ENCODE data around the gene ABHD12.
"Not testable (repeated sequence)": the region's sequence is repeated elsewhere in the genome, so short reads cannot be mapped to it uniquely, and the experiment has no call there.

ABHD12 gene

DNA sequence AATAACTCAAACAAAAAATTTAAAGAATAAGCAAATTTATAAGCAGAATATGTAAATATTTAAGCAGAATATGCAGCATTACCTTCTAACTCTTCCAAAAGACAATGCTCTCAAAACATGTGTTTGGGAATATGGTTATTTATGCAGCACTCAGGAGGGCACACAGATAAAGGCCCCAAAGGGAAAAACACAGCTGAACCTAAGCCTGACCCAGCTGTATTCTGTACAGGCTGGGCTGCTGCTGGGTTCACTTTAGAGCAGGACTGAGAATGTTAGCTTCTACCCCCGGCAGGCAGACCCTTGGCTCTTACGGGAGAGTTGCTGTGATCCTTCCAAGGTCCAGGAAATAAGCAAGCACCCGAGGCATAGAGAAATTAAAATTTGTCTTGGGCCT is 37.3 kb downstream of the ABHD12 start:
- DNase-seq = no peak

DNA sequence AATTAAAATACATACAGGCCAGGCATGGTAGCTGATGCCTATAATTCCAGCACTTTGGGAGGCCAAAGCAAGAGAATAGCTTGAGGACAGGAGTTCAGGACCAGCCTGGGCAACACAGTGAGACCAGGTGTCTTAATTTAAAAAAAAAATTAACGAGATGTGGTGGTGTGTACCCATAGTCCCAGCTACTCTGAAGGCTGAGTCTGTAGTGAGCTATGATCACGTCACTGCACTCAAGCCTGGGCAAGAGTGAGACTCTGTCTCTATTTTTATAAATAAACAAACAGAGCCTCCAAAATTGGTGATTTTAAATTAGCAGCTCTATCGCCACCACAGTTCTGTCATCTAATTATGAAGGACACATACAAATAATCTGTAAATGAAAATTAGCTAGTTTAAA is 37.9 kb downstream of the ABHD12 start:
- no peak for DNase-seq

DNA sequence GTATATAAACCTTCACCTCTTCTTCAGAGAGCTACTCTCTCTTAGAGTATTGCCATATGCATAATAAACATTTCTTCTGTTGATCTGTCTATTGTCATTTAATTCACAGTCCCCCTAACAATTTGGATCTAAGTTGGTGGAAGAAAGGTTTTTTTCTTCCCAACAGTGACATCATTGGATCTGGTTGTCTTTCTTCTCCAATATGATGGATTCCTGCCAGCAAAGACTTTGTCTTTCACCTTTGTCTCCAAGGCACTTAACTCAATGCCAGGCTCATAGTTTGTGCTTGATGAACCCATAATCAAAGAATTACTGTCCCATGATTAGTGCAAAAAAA is 39.6 kb downstream of the ABHD12 start:
- no peak for DNase-seq

DNA sequence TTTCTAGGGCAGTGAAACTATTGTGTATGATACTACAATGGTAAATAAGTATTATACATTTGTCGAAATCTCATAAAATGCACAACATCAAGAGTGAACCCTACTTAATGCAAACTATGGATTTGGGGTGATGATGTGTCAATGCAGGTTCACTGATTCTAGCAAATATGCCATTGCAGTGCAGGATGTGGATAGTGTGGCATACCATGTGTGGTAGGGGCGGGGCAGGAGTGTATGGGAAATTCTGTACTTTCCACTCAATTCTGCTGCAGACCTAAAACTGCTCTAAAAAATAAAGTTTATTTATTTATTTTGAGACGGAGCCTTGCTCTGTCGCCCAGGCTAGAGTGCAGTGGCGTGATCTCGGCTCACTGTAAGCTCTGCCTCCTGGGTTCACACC is 44.3 kb downstream of the ABHD12 start:
- no peak for DNase-seq

DNA sequence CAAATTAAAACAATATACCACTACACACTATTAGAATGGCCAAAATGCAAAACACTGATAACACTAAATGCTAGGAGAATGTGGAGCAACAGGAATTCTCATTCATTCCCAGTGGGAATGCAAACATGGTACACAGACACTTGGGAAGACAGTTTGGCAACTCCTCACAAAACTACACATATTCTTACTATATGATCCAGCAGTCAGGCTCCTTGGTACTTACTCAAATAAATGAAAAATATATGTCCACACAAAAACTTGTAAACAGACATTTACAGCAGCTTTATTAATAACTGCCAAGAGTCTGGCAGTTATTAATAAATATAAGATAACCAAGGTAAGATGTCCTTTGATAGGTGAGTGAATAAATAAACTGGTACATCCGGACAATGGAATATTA is 44.9 kb downstream of the ABHD12 start:
- DNase-seq = no peak

DNA sequence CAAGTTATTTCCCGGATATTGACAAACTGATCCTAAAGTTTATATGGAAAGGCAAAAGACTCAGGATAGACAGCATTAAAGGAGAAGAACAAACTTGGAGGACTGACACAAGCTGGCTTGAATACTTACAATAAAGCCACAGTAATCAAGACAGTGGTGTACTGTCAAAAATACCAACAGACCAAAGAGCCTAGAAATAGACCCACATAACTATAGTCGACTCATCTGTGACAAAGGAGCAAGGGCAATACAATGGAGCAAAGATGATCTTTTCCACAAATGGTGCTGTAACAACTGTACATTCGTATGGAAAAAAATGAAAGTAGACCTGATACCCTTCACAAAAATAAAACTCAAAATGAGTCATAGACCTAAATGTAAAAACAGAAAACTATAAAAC is 46.0 kb downstream of the ABHD12 start:
- no peak for DNase-seq

DNA sequence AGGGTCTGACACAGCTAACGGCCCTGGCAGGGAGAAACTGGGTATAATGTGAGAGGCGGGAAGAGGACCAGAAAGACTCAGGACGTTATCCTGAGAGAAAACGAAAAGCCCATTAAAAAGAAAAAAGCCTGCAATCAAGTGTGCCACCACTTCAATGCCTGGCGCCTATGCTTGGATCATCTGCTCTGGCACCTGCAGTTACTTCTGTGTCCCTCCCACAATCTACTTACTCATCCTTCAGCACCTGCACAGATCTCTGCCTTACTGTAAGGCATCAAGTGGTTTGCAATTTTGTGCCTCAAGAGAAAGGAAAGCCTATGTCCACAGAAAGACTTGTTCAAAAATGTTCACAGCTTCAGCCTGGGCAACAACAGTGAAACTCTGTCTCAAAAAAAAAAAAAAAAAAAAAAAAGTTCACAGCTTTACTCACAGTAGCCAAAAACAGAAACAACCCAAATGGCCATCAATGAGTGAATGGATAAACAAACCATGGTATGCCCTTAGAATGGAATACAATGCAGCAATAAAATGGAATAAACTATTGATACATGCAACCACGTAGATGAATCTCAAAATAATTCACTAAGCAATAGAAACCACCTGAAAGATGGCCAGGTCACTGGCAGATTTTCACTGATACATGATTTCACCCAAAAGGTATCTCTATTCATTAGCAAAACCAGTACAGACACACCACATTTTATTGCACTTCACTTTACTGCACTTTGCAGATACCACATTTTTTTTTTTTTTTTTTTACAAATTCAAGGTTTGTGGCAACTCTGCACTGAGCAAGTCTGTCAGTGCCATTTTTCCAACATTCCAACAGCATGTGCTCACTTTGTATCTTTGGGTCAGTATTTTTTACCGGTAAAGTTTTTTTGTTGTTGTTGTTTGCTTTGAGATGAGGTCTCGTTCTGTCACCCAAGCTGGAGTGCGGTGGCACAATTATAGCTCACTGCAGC is 48.6 kb downstream of the ABHD12 start:
- DNase-seq = peak; percentile 92

DNA sequence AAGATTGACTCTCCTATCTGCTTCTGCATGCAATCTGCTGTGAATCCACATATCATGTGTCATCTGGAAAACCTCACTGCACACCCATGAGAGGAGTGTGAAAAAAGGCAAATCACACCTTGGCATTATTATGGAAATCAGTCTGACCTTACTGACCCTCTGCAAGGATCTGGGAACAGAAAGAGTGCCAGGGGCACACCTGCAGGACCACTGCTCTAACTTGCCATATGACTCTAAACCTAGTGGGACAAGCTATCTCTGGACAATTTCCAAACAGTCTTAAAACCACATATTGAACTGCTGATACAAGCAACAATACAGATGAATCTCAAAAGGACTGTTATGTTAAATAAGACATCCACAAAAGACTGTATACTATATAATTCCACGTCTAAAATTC is 50.3 kb downstream of the ABHD12 start:
- peak; percentile 68 for DNase-seq

DNA sequence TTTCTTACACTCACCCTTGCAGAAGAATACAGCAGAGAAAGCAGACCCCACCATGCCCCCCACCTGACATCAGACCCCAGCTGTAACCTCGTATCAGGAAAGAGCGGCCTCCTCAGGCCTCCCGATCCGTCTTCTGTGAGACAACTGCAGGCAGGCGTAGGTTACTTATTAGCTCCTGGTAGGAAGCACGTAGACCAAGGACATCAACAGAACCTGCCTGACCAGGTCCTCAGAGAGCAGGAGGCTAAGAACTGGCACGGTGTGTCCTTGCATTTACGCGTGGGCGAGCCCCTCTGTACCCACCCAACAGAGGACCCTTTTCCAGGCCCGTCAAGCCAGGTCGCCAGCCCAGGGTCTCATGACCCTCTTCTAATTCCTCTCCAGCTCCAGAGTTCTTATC is 51.0 kb downstream of the ABHD12 start:
- no peak for DNase-seq

DNA sequence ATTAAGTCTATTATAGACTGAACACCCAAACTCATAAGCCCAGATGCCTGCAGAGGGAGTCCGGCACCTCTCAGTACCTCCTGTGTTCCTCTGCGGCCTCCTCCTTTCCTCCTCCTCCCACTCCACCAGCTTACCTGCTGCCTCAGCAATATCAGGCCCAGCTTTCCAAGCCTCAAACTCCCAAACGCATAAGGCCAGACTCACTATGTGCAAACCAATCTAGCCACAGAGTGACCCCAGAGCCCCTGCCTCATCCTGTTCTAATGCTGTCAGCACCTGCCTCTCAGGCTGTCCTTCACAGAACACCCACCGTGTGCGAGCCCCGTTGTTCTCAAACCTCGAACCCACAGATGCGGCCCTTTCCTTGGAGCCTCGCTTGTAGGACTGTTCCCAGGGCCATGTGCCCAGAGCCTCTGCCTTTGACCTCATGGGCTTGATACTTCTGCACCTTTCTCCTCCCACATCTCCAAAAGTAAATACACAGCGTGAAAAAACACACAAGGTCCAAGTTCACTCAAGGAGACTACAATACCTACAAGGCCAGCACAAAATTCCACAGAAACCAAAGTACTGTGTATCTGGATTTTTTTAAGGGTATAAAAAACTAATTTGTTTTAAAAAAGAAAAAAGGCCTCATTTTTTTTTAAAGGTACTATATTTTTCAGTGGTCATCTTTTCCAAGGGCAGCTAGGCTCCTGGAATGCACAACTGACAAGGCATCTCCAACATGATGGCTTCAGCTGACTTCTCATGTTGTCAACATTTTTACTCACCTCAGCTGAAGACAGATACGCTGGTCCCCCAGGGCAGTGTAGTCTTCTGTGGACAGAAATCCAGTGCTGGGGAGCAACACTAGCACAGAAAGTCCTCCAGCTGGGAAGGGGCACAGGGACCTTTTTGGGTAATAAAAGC is 52.3 kb downstream of the ABHD12 start:
- peak; percentile 41 for DNase-seq

DNA sequence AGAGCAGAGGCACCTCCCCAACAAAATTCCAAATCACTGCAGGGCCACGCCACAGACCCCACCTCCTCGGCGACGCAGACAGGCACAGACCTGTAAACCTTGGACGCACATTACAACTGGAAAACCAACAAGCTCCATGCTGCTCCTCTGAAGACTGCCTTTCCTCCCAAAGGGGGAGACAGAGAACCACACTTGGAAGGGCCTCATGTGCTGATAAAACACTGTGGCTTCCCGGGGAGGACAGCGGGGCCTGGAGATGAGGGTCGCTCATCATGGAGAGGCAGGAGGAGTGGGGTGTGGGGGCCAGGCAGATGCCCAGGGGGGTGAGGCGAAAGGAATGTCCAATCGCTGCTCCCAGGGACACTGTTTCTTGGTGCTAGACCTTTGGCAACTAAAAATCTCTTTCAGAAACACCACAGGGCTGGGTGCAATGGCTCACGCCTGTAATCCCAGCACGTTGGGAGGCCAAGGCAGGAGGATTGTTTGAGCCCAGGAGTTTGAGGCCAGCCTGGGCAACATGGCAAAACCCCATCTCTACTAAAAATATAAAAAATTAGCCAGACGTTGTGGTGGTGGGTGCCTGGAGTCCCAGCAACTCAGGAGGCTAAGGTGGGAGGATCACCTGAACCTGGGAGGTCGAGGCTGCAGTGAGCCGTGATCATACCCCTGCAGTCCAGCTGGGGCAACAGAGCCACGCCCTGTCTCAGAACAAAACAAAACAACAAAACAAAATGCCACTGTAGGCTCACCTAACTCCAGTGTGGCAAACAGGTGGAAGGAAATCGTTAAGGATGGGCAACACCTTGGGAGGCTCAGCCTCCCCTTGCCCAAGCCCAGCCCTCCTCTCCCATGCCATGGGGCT is 53.8 kb downstream of the ABHD12 start:
- DNase-seq = no peak

DNA sequence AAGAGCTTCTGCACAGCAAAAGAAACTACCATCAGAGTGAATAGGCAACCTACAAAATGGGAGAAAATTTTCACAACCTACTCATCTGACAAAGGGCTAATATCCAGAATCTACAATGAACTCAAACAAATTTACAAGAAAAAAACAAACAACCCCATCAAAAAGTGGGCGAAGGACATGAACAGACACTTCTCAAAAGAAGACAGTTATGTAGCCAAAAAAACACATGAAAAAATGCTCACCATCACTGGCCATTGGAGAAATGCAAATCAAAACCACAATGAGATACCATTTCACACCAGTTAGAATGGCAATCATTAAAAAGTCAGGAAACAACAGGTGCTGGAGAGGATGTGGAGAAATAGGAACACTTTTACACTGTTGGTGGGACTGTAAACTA is 55.7 kb downstream of the ABHD12 start:
- DNase-seq = not testable (repeated sequence)

DNA sequence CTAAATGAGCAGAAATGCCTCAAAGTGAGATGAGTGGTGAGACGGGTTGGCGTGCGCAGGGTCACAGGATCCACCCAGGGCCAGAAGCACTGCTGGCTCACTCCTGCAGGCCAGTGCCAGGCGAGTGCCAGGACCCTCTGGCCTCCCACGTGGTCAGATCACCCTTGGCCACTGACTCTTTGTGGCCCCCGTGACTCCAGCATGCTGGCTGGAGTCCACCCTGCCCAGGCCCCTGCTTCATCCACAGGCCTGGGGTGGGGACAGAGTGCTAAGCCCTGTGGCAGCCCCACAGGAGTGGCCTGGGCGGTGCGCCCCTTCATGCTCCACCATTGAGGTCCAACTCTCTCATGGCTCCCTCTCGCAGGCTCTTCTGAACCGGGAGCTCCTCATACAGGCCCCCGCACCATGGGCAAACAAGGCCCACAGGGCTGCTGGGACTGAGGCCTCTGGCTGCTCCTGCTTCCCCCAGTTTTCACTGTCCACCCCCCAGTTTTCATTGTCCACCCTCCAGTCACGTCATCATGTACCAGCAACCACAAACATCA is 61.6 kb downstream of the ABHD12 start:
- no peak for DNase-seq

DNA sequence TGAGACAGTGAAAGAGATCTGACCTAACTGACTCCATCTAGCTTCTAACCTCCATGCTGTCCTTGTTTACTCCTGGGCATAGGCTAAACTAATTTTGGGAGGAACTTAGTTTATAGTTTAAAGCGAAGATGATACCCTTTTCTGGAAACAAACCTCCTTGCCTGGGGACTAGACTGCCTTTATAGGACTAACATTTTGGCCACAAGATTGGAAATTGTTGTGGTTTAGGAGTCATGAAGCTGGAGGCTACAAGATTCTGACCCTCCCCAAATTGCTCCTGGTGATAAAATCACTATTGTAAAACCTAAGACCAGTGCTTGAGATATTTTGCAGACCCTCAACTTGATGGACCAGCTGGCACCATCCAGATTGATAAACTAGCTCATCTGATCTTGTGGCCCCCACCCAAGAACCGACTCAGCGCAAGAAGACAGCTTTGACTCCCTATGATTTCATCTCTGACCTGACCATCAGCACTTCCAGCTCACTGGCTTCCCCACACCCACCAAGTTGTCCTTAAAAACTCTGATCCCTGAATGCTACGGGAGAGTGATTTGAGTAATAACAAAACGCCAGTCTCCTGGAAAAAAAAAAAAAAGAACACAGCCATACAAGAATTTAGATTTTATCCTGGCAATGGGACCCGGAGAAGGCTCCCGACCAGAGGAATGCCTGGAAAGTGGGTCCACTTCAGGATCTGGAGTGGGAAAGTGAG is 63.0 kb downstream of the ABHD12 start:
- DNase-seq = no peak

DNA sequence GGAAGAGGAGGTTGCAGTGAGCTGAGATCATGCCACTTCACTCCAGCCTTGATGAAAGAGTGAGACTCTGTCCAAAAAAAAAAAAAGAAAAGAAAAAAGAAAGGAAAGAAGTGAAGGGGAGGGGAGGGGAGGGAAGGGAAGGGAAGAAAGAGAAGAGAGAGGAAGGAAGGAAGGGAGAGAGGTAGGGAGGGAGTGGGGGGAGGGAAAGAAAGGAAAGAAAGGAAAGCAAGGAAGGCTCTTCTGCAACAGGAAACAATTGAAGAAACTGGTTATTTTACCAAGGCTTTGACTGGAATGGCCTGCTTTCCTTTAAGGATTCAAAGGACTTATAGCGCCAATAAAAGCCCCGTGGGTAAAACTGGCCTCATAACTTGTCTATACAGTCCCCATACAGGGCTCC is 64.6 kb downstream of the ABHD12 start:
- DNase-seq = no peak

DNA sequence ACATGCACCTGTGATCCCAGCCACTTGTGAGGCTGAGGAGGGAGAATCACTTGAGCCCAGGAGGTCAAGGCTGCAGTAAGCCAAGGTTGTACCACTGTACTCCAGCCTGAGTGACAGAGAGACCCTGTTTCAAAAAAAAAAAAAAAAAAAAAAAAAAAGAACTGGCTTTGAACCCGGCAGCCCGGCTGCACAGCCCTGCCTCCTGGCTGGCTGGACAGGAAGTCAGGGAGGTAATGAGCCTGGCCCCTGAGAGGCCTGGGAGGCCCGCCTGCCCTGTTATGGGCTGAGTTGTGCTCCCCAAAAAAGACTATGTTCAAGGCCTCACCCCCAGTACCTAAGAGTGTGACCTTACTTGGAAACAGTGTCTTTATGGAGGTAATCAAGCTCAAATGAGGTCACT is 65.6 kb downstream of the ABHD12 start:
- no peak for DNase-seq

DNA sequence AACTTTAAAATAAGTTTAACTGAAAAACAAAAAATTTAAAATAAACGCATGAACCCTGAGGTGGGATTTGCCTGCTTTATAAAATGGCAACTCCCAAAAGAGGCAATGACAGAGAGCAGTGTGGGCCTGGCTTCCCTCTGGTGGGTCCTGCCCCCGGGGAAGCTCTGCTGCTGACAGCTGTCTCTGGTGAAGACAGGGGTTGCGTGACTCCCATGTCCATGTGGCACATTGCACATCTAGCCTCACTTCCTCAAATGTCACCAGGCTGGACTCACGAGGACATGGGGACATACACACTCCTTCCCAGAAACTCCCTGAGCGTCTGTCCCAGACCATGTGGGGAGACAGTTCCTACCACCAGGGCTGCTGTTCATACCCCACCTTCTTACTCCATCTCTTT is 66.2 kb downstream of the ABHD12 start:
- DNase-seq = no peak

DNA sequence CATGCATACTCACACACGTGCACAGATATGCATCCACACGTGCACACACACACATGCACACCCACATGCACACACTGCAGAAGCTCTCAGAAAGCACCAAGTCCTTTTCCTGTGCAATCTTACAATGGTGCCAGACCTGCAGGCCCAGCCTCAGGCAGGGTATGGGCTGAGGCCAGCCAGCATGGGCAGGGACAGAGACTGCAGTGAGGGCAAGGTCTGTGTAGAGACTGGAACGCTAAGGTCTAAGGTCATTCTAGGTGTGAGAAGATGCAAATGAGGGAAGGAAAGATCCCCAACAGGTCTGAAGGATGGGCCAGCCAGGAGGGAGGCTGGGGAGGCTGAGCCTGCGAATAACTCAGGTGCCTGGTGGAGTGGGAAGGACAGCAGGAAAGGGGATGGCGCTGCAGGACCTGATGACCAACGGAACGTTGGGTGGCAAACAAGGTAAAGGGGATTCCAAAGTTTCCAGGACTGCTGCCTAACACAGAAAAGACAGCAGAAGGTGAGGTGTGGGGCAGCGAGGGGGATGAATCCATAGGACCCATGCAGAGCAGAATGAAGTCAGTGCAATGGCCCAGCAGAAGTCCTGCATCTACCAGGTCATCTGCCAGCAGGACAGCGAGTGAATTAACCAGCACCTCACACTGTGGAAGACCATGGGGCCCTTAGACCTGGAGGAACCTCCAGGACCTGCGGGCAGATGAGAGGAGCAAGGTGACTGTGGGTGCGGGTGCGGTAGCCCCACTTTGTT is 67.0 kb downstream of the ABHD12 start:
- no peak for DNase-seq

DNA sequence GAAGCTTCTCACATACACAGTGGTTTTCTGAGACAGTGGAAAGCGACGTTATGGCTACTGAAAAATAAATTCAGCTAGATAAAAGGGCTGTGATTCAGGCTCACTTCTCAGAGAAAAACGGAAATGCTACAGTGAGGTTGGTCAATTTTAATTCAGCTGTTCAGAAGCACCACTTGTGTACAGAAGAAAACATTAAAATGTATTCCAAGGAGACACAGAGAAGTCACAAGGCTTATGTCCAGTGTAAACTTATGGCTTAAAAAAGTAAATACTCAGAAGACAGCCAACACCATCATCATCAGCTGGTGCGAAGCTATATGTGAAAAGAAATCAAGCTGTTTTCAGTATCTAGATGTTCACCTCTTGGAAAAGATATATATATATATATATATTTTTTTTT is 68.6 kb downstream of the ABHD12 start:
- DNase-seq = no peak

DNA sequence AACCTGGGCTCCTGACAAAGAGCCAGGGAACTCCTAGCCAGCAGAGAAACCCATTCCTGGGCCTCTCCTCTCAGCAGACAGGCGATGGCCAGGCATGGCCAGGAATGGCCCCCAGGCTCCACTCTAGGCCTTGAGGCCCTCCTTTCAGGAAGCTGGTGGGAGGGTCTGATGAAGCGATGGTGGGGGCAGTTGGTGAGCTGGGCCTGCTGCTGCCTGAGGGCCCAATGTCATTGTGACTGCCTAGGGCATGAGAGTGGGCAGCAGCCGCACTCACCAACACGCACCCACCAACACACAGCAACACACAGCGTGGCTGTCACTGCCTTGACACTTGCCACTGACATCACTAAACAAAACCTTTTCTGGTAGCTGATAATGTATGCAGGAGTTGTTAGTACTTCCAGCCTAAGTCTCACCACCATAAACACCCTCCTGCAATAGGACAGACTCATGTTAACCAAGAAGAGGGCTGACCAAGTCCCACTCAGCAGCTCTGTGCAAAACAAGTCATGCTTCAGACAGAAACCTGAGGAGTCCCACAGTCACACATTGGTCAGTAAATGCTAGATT is 69.3 kb downstream of the ABHD12 start:
- DNase-seq = no peak

All from RPMI8226 (cell line).